ENCODE results near the gene FAF2.

DNA sequence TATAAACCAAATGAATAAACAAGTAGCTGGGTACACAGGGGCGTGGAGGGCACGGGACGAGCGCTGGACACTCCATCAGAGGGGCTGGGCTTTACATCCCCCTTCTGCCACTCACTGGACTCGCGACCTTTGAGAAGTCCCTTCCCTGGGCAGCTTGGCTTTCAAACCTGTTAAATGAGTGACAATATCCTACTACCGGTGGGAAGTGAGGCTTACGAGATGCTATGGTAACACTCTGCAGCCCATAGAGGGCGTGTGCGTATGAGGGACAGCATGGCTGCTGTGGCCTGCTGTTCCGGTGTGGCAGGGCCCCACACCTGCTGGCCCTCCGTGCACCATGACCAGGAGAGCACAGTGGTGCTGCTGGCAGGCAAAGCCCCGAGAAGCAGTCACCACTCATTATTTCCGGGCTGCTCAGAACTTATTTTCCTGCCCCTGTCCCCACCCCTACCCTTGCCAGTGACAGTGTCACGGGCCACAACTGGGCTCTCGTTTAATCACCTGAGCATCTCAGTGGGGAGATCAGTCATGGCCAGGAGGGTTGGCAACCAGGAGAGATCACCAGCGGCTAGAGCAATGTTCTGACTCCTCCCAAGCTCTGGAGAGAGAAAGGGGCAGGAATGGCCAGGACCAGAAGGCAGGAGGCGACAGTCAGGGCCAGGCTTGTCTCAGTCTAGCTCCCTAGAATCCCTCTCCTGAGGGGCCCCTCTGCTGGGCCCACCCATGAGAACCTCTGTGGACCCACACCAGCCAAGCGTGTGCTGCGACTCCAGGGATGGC lies 42.3 kb upstream of the FAF2 start:
- TF ChIP-seq POLR2A (IDR thresholded peaks at IDR 0.05; ENCODE audit: low read depth): no peak
- TF ChIP-seq, protein P1, sequence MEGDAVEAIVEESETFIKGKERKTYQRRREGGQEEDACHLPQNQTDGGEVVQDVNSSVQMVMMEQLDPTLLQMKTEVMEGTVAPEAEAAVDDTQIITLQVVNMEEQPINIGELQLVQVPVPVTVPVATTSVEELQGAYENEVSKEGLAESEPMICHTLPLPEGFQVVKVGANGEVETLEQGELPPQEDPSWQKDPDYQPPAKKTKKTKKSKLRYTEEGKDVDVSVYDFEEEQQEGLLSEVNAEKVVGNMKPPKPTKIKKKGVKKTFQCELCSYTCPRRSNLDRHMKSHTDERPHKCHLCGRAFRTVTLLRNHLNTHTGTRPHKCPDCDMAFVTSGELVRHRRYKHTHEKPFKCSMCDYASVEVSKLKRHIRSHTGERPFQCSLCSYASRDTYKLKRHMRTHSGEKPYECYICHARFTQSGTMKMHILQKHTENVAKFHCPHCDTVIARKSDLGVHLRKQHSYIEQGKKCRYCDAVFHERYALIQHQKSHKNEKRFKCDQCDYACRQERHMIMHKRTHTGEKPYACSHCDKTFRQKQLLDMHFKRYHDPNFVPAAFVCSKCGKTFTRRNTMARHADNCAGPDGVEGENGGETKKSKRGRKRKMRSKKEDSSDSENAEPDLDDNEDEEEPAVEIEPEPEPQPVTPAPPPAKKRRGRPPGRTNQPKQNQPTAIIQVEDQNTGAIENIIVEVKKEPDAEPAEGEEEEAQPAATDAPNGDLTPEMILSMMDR (IDR thresholded peaks at IDR 0.05): no peak
- TF ChIP-seq EP300 (IDR thresholded peaks at IDR 0.05): no peak
